IPS DF 19.7 (cell line): ENCODE data around the gene TMEM270.

Source experiments
- DNase-seq: peaks from one replicate; pipeline ENCODE4 v3.0.0-alpha.2; 2013; ENCODE audit warnings: low read depth, low spot score

The TMEM270 gene

DNA sequence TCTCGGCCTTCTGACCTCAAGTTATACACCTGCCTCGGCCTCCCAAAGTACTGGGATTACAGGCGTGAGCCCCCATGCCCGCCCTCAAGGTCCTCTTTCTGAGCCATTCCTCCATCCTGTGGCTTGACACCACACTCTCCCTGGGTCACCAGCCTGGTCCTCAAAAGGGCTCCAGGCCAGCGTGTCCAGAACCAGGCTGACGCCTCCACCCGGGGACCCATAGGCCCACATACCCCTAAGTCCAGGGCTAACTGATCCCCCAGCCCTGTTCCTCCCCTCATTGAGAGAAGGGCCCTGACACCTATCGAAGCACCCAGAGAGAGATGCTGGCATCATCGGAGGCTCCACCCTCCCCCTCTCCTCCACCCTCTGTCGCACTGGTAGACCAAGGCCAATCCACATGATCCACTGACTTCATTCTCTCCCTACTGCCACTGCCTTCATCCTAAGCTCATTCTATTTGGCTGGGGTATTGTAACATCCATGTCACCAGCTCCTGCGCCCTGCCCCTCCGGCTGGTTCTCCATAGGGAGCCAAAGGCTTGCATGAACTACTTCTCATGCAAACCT is 46.7 kb downstream of the TMEM270 start:
- DNase-seq = no peak

DNA sequence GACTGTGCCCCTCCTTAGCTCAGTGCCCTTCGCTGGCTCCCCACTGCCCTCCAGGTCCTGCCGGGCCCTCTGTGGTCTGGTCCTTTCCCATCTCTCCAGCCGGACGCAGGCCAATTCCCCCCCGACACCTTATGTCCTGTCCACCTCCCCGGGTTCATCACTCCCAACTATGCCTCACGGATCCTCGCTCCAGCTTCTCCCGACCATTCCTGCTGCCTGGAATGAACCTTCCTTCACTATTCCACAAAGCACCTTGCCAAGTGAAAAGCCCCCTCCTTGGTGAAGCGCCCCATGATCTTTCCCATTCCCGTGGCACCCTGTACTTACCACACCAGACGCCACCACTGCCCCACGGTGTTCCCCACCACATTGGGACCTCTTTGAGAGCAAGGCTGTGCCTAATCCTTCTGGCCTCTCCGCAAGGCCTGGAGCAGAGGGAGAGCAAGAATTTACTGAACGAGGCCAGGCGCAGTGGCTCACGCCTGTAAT is 47.2 kb downstream of the TMEM270 start:
- DNase-seq = no peak

DNA sequence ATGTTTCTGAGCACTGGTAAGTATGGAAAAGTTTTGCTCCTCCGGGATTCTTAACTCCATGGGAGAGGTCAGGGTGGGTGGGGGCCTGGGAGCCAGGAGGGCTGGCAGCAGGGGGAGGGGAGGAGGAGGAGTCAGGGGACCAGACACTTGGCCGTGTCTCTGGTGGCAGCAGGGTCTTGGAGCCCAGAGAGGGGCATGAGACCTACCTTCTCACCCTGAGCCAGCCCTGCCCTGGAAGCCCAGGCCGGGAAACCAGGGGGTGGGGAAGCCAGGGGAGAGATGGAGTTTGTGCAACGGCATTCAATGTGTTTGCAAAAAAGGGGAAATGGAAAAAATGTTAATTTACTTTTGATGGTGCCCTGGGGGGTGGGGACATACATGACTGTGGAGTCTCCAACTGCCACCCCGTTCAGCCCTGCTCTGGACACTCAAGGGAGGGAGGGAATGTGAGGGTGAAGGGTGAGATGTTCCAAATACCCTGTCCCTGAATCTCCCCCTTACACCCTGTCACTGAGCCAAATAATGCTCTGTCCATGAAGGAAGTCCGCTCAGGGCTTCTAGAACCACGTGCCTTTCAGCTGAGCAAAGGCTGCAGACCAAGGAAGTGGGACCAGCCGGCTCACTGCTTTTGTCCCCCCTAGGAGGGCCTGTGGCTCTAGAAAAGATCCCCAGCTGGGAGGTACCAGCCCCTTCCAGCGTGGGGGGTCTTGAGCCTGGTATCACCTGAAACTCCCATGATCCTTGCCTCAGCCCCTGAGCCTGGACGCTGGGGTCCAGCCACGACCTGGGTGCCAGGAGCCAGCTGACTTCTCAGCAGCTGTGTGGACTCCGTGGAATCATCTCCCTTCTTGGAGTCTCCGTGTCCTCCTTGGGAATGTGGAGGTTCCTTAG is 48.3 kb downstream of the TMEM270 start:
- no peak for DNase-seq

DNA sequence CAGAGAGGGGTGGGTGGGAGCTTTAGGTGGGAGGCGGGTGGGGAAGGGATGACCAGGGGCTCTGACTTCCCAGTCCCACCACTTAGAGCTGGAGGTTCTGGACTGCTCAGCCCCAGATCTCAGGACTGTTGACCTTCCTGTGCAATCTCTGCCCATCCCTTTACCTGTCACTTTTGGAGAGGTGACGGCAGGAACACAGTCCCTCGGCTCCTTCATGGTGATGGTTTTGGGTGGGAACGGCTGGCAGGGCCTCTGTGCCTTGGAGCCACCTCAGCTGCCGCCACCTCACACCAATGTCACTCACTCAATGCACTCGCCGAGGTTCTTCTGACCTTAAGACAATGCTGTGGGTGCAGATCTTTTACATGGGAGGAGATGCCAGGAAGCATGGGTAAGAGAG is 49.0 kb downstream of the TMEM270 start:
- no peak for DNase-seq

DNA sequence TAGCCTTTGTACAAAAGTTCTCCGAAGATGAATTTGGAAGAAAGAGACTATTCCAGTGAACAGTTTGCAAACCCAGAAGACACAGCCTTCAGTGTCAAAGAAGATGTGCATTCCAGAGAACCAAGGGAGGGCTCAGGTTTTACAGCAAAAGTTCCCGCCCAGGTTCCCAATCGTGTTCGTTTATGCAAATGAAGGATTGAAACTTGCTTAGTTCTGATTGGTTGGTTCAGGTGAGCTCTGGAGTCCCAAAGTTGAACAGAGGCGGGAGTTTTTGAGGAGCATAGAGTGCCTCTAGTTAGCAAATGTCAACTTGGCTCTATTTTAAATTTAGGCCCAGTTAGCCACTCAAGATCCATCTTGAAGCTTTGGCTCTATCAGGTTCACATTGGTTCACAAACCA is 51.3 kb downstream of the TMEM270 start:
- no peak for DNase-seq
